Prostate gland (tissue), 2 donors: ENCODE results near the gene HNRNPA3.

Source experiments
- POLR2A ChIP-seq: fragments of 450-650 bp; IDR thresholded peaks from one replicate; pipeline ENCODE4 v1.6.1; 2016; ENCODE audit warnings: antibody characterized with exemption, mild to moderate bottlenecking
- TF ChIP-seq, protein P1 (sequence below), 4 experiments: fragments of 200-600 bp in 2 of 4; fragments of 450-650 bp in 2 of 4; sonication (generic) in 2 of 4; IDR thresholded peaks; 1 replicate in 3 of 4; 2 replicates in 1 of 4; pipeline ENCODE4 v1.5.1; 2016 to 2019; ENCODE audit warnings: antibody characterized with exemption in 4 of 4, mild to moderate bottlenecking in 2 of 4, moderate library complexity in 2 of 4

DNA sequence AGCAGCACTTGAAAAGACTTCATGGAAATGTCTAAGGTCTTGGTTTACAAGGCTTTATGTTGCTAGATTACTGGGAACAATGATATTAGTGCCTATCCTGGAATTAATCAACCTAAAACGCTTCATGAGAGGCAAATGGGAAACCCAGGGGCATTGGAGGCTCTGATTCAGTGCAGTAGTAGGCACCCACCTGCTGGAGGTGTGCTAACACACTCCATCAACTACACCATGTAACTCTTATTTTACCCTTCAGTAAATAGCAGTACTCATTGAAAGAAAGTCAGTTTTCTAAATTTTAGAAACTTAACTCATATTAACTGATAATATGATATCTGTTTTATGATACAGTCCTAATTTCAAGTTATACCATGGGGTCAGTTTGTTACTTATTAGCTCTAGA is 17.4 kb upstream of the HNRNPA3 start:
- TF ChIP-seq, protein P1, sequence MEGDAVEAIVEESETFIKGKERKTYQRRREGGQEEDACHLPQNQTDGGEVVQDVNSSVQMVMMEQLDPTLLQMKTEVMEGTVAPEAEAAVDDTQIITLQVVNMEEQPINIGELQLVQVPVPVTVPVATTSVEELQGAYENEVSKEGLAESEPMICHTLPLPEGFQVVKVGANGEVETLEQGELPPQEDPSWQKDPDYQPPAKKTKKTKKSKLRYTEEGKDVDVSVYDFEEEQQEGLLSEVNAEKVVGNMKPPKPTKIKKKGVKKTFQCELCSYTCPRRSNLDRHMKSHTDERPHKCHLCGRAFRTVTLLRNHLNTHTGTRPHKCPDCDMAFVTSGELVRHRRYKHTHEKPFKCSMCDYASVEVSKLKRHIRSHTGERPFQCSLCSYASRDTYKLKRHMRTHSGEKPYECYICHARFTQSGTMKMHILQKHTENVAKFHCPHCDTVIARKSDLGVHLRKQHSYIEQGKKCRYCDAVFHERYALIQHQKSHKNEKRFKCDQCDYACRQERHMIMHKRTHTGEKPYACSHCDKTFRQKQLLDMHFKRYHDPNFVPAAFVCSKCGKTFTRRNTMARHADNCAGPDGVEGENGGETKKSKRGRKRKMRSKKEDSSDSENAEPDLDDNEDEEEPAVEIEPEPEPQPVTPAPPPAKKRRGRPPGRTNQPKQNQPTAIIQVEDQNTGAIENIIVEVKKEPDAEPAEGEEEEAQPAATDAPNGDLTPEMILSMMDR (IDR thresholded peaks at IDR 0.05), result no peak
- no peak for TF ChIP-seq POLR2A
